NCI-H226 (cell line): Measurements from ENCODE around the gene MYOM1.

Experiments used
- DNase-seq: peaks from one replicate; pipeline ENCODE4 v3.0.0-alpha.2; 2015

The MYOM1 gene

GRCh38 chr18:3219631-3220335, at the start of gene MYOM1:
TSS of gene MYOM1 (minus strand) at chr18:3219968. CDS start at chr18:3215223, 4,745 bp downstream.
- no peak for DNase-seq

- peak; percentile 77 for DNase-seq
Measured at GRCh38 chr18:3269241-3269913, 49.6 kb upstream of the MYOM1 start.

- no peak for DNase-seq
Measured at GRCh38 chr18:3268306-3268705, 48.5 kb upstream of the MYOM1 start.

- DNase-seq = no peak
Measured at GRCh38 chr18:3266062-3266608, 46.4 kb upstream of the MYOM1 start.

- DNase-seq = peak; percentile 48
Measured at GRCh38 chr18:3265564-3266033, 45.8 kb upstream of the MYOM1 start.

- DNase-seq = no peak
Measured at GRCh38 chr18:3264362-3264761, 44.6 kb upstream of the MYOM1 start.

DNA sequence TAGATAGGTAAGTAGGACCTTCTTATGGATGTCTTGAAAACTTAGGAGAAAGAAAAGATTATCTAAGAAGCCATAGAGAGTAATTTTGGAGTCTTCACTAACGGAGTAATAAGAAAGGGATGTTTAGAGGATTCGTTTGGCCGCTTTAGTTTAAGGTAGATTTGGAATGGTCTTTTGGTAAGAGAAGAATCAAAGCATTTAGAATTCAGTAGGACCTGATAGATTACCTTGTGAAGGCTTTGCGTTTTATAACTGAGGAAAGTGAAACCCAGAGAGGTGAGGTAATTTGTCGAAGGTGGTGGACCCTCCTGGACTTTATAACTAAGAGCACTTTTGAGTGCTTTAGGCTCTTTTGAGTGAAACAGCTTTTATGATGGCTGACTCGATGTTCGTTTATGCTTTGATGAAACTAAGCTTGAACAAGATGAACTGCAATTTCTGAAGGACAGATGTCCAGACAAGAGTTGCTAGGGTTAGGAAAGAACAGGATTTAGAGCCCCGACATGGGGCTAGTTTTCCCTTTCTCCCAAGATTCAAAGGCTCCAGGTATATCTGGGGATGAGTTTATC, 43.4 kb upstream of the MYOM1 start:
- DNase-seq = no peak

- DNase-seq = no peak
Measured at GRCh38 chr18:3262234-3263131, 42.7 kb upstream of the MYOM1 start.

- peak; percentile 76 for DNase-seq
Measured at GRCh38 chr18:3261373-3262233, 41.8 kb upstream of the MYOM1 start, which contains the start of gene MYL12B. TSS of gene MYL12B (plus strand) at chr18:3262133. CDS start at chr18:3272899, 10,766 bp downstream.

DNA sequence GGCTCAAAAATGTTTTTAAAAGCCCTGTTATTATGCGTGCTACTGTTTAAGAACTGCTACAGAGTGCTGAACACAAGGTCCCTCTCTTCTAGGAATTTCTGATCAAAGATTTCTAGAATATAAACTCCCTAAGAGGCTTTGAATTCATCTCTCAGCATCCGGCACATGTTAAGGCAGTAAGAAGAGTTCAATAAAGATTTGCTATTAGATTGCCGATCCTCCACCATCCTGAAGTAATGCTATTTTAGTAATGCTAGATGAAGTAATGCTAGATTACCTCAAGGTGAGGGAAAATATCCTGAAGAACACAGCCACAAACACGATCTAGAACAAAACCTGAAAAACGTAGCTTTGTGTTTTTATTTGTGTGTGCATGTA, 41.2 kb upstream of the MYOM1 start:
- no peak for DNase-seq

GRCh38 chr18:3257627-3258120, 37.9 kb upstream of the MYOM1 start:
- no peak for DNase-seq

DNA sequence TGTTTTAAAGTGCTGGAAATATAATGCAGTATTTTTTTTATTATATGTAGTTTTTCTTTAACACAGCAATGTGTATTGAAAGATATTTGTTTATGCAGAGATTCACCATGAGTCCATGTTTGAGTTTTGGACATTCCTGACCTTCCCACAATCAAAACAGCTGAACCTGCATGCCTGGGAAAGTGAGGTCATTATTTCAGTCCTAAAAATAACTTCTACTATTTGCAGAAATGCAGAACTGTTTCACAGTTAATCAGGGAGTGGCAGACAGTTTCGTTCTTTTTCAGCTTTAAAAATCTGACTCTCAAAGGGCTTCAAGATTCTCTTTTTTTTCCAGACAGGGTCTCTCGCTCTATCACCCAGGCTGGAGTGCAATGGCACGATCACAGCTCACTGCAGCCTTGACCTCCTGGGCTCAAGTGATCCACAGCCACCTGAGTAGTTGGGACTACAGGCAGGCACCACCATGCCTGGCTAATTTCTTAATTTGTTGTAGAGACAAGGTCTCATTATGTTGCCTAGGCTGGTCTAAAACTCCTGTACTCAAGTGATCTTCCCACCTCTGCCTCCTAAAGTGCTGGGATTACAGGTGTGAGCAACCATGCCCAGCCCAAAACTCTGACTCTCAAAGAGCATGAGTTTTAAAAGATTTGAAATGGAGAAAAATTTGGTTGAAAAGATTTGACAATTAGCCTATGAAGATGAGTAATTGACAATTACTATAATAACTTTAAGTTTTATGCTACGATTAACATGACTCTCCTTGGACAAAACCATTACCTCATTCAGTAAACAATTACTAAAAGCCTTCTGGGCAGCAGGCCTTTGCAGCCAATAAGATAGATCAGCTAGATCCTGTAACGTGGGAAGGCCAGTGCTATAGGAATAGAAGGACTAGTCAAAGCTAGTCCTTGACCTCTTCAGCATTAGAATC, 37.2 kb upstream of the MYOM1 start:
- DNase-seq = peak; percentile 57

DNA sequence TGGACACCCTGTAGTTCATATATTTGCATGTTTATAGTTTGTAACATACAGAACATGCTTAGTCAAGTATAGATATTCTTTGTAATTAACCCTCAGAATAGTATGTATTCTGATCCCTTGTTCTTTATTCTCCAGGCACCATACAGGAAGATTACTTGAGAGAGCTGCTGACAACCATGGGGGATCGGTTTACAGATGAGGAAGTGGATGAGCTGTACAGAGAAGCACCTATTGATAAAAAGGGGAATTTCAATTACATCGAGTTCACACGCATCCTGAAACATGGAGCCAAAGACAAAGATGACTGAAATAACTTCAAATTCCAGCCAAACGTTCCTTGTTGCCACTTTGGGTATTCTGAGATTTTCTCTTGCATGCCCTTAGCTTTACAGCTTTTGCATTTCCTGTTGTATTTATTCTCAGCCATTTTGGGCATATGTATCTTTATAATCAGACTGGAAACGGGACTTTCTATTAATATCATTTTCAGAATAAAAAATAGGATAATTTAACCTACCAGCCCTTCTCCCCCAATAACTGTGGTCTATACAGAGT, 35.9 kb upstream of the MYOM1 start:
- no peak for DNase-seq

GRCh38 chr18:3254725-3255124, 35.0 kb upstream of the MYOM1 start:
- DNase-seq = no peak

DNA sequence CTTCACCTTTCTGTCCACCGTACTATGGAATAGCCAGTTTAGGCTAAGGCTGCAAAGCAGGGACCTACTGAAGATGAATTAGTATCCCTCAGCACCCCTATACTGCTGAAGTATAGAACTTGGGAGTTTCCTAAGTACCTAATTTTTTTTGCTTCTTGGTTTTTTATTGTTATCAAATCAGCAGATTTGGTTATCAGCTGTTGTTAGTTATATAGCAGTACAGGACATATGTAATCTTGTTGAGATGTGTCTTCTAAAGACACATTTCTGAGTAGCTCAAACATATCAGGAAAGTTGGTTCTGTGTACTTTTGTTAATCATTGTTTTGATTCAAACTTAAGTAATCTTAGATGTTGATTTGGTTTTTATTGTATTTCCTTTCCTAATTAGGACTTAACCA, 33.1 kb upstream of the MYOM1 start:
- no peak for DNase-seq

GRCh38 chr18:3251963-3252277, 32.2 kb upstream of the MYOM1 start:
- no peak for DNase-seq

- DNase-seq = no peak
Measured at GRCh38 chr18:3251249-3251962, 31.6 kb upstream of the MYOM1 start.

- DNase-seq = peak; percentile 79
Measured at GRCh38 chr18:3250237-3251107, 30.7 kb upstream of the MYOM1 start.
